HG02623 (cell line): ENCODE results near the gene R3HCC1L.

Experiments
- ATAC-seq: cut with Tn5 transposase; IDR thresholded peaks from one replicate; pipeline ENCODE4 v1.9.1; 2021; ENCODE audit warnings: moderate library complexity; ENCODE audit not compliant: unreplicated experiment

Gene R3HCC1L

DNA sequence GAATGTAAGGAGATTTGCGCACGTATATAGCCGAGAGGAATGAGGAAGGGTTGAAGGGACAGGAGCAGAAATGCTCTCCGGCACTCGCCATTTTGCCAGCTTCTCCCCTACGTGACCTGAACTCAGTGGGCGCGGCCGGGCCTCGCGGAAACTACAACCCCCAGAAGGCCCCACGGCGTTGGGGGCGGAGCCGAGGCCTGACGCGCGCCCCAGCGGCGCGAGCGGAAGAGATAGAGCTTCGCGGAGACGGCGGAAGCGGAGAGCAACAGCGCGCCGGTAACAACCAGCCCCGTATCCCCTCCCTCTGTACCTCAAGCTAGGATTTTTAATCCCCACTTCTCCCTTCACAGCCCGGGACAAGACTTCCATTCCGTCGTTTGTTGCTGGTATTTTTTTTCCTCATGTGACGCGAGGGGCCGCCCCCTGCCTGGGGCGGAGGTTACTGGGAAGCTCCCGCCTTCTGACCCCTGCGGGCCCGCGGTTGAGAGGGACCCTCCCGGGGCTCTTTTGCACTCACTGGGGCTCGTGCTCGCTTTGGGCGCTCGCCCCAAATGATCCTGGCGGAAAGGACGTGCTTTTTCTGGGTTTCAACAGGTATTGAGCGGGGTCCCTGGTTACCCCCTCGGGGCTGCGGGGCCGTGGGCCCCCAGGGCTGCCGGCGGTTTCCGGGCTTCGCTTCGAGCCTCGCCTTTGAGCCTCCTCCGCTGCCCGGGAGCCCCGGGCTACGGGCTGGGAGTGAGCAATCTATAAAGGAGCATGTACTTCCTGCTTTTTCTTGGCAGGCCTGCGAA, at the start of gene R3HCC1L:
R3HCC1L (plus strand) TSS at position 227 of the 791 bp plus-strand sequence. CDS start 73,458 bp downstream, outside the sequence.
- peak; percentile 90 for ATAC-seq

DNA sequence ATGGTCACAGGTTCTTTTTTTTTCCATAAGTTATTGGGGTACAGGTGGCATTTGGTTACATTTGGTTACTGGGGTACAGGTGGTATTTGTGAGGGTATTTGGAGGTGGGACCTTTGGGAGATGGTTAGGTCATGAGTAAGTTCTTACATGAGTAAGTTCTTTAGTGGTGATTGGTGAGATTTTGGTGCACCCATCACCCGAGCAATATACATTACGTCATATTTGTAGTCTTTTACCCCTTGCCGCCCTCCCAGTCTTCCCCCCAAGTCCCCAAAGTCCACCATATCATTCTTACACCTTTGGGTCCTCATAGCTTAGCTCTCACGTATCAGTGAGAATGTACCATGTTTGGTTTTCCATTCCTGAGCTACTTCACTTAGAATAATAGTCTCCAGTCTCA, 49.2 kb upstream of the R3HCC1L start:
- ATAC-seq = no peak

- no peak for ATAC-seq
Measured at GRCh38 chr10:98086837-98087708, 47.4 kb upstream of the R3HCC1L start.

DNA sequence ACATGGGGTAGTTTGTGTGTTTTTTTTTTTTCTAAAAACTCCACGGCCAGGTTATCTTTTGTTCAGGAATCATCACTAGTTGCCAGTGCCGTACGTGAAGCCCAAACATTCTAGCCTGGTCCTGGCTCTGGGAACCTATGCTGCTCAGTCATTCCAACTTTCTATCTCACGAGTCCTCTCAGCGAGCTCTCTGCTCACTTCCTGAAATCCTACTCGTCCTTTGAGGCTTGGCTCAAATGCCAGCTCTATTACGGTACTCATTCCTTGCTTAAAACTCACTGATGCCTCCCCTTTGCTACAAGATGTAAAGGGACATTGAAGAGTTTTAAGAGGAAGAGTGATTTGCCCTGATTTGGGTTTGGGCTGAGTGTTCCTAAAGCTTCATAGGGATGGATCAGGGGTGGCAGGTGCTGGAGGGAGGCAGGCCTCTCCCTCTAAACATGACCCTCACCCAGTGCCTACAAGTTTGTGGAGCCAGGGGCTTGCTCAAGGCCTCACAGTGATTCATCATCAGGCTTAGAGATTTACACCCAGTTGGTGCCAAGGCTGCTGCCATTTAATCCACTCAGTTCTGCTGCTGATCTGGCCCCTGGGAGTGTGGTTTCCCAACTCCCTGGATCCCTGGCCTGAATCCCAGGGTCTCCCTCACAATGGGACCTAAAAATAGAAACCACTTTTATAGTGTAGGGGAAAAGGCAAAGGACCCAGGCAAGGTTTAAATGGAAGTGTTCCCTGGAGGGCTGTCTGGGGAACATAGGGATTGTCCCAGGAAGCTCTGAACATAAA, 46.1 kb upstream of the R3HCC1L start:
- no peak for ATAC-seq

- ATAC-seq = no peak
Measured at GRCh38 chr10:98090822-98091221, 43.6 kb upstream of the R3HCC1L start.

- no peak for ATAC-seq
Measured at GRCh38 chr10:98096316-98096715, 38.1 kb upstream of the R3HCC1L start.

DNA sequence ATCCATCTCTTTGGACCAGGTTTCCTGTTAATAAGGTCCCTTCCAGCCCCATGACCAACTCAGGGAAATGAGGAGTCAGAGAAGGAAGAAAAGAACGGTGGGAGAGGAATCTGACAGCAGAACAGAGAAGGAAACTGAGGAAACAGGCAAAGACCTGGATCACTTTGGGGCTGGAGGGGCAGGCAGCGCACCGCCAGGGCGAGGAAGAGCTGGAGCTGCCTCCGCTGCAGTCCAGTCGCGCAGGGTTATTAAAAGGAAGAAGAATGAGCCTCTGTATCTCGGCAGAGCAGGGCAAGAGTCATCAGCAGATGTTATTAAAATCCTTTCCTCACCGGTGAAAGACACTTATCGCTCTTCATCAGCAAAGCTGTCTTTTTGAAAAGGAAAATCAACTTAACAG, 37.7 kb upstream of the R3HCC1L start:
- no peak for ATAC-seq

DNA sequence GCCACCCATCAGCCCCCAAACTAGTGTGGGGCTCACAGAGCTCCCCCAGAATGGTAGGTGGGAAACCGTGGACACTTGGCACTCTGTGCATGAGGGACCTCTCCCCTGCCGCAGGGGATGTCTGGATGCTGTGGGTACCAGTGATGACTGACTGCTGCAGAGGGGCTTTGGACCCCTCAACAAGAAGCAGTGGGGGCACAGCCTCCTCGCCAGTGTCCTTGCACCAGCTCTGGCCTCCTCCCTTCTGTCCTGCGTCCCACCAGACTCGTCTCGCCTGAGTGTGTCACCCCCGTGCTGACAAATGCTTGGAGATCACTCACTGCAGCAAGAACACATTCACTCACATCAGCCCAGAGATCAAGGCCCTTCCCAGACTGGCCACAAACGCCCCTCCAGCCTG, 37.3 kb upstream of the R3HCC1L start:
- no peak for ATAC-seq

DNA sequence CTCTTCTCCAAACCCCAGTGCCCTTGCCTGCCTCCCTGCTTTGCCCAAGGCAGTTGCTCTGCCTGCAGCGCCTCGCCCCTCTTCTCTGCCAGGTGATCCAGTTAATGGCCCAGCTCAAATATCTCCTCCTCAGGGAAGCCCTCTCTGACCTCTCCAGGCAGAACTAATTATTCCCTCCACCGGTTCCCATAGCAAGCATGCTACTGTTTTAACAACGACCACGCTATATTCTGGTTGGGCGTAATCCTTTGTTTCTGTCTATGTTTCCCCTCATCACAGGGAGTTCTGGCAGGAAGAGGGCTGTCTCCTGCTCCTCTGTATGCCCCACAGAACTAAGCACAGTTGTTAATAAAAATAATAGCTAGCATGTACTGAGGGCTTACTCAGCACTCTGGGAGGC, 36.8 kb upstream of the R3HCC1L start:
- no peak for ATAC-seq

- no peak for ATAC-seq
Measured at GRCh38 chr10:98098247-98098646, 36.2 kb upstream of the R3HCC1L start.

GRCh38 chr10:98100476-98100875, 34.0 kb upstream of the R3HCC1L start:
- ATAC-seq = no peak

GRCh38 chr10:98101366-98101765, 33.1 kb upstream of the R3HCC1L start:
- ATAC-seq = no peak

GRCh38 chr10:98104125-98104524, 30.3 kb upstream of the R3HCC1L start:
- ATAC-seq = no peak

DNA sequence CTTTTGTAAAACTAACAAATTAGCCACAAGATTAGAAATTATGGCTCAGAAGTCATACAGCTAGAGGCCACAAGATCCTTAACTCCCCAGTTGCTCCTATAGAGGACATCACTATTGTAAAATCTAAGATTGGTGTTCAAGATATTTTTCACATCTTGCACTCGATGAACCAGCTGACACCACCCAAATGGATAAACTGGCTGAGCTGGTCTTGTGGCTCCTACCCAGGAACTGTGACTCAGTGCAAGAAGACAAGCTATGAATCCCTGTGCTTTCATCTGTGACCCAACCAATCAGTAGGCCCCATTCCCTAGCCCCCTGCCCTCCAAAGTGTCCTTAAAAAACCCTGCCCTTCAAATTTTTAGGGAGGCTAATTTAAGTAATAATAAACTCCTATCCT, 27.9 kb upstream of the R3HCC1L start:
- ATAC-seq = no peak

- ATAC-seq = no peak
Measured at GRCh38 chr10:98107644-98108430, 26.6 kb upstream of the R3HCC1L start.

DNA sequence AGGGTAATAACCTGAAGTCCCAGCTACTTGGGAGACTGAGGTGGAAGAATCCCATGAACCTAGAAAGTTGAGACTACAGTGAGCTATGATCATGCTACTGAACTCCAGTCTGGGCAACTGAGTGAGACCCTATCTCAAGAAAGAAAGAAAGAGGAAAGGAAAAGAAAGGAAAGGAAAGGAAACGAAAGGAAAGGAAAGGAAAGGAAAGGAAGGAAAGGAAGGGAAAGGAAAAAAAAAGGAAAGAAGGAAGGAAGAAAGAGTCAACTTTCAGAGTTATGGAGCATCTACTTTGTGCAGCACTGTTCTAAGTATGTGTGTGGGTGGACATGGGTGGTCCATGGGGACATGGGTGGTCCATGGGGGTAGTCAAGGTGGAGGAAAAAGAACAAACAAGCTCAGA, 24.1 kb upstream of the R3HCC1L start:
- no peak for ATAC-seq

DNA sequence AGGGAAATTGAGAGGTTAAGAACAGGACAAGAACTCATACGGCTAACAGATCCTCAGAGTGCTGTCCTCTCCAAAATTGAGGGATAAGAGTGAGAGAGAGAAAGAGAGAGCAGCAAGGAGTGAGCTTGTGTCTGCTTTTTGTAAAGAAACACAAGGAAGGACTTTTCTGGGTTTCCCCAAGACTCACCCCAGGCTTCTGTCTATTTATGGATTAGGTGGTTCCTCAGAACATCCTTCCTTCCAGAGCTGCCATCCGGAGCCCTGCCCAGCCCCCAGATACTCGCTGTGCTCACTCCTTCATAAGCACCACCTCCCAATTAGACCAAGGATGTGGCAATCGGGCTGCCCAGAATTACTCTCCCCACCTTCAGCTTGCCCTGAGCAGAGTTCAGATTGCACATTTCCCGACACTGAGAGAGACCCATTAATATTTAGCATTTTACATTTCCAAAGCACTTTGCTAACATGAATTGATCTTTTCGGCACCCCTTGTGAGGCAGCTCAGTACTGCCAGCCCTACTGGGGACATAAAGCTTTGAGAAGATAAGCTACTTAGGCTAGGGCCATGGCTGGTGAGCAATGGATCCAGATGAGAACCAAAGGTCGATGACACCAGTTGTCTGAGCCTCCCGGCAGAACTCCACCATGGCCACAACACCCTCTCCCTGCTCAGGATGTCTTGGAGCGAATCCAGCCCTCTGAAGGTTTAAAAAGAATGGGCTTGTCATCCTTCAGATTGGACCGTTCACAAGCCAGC, 19.2 kb upstream of the R3HCC1L start:
- no peak for ATAC-seq

DNA sequence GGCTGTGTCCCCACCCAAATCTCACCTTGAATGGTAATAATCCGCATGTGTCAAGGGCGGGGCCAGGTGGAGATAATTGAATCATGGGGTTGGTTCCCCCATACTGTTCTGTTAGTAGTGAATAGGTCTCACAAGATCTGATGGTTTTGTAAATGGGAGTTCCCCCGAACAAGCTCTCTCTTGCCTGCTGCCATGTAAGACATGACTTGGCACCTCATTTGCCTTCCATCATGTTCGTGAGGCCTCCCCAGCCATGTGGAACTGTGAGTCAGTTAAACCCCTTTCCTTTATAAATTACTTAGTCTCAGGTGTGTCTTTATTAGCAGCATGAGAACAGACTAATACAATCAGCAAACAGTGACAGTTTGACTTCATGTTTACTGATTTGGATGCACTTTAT, 14.6 kb upstream of the R3HCC1L start:
- no peak for ATAC-seq

GRCh38 chr10:98125940-98126631, 8.4 kb upstream of the R3HCC1L start:
- no peak for ATAC-seq
